RWPE2 (cell line): ENCODE results near the gene ERMP1.

Experiments
- ATAC-seq: fragments of 200-7000 bp; cut with Tn5 transposase; 3 replicates; pipeline ENCODE4 v1.9.1; 2021; ENCODE audit warnings: low read depth
- DNase-seq: peaks from one replicate; pipeline ENCODE4 v3.0.0-alpha.2; 2020; ENCODE audit warnings: low spot score
- H3K27ac ChIP-seq: fragments of 450-650 bp; 2 replicates; pipeline ENCODE4 v1.5.1; 2017; ENCODE audit warnings: mild to moderate bottlenecking; ENCODE audit not compliant: poor library complexity, severe bottlenecking
- H3K27me3 ChIP-seq: fragments of 250-450 bp; sonication (Bioruptor Pico); 2 replicates; pipeline ENCODE4 v1.5.1; 2021; ENCODE audit warnings: mild to moderate bottlenecking, moderate library complexity; ENCODE audit not compliant: insufficient read depth, poor library complexity, severe bottlenecking
- H3K36me3 ChIP-seq: fragments of 250-450 bp; sonication (Bioruptor Pico); 2 replicates; pipeline ENCODE4 v1.5.1; 2020; ENCODE audit warnings: low read depth, mild to moderate bottlenecking, moderate library complexity
- H3K4me1 ChIP-seq: fragments of 250-450 bp; sonication (Bioruptor Pico); 2 replicates; pipeline ENCODE4 v1.5.1; 2021; ENCODE audit warnings: mild to moderate bottlenecking, moderate library complexity; ENCODE audit not compliant: insufficient read depth, poor library complexity, severe bottlenecking
- H3K4me3 ChIP-seq: fragments of 250-450 bp; sonication (Bioruptor Pico); 2 replicates; pipeline ENCODE4 v1.5.1; 2021; ENCODE audit warnings: mild to moderate bottlenecking, moderate library complexity; ENCODE audit not compliant: severe bottlenecking
- H3K9me3 ChIP-seq: fragments of 250-450 bp; sonication (Bioruptor Pico); 2 replicates; pipeline ENCODE4 v1.5.1; 2021; ENCODE audit warnings: mild to moderate bottlenecking, moderate library complexity; ENCODE audit not compliant: severe bottlenecking
- CTCF ChIP-seq: fragments of 450-650 bp; IDR thresholded peaks from one replicate; pipeline ENCODE4 v1.5.1; 2017; ENCODE audit warnings: mild to moderate bottlenecking, moderate library complexity; ENCODE audit not compliant: poor library complexity, severe bottlenecking

ERMP1 gene

GRCh38 chr9:5846501-5846921 lies 13.6 kb upstream of the ERMP1 start:
- no peaks in the 10 kb centered on the region for H3K9me3 ChIP-seq
- no peak for DNase-seq
- no peak for ATAC-seq
- no peak for TF ChIP-seq CTCF
- H3K27ac ChIP-seq, result no peak overlapping the region
- H3K4me1 ChIP-seq, result peaks cover 37% of the 10 kb centered on the region
- no peaks in the 10 kb centered on the region for H3K36me3 ChIP-seq
- H3K27me3 ChIP-seq, result no peaks in the 10 kb centered on the region
- H3K4me3 ChIP-seq, result no peak overlapping the region

- no peak for DNase-seq
- Histone ChIP-seq H3K36me3 (no peaks in the 10 kb centered on the region), H3K27ac (no peak overlapping the region), H3K4me3 (no peak overlapping the region), H3K9me3 (no peaks in the 10 kb centered on the region), H3K27me3 (no peaks in the 10 kb centered on the region), H3K4me1 (peaks cover 34% of the 10 kb centered on the region)
- no peak for ATAC-seq
- TF ChIP-seq CTCF, result no peak
Observed at GRCh38 chr9:5846096-5846495, 13.2 kb upstream of the ERMP1 start.

DNA sequence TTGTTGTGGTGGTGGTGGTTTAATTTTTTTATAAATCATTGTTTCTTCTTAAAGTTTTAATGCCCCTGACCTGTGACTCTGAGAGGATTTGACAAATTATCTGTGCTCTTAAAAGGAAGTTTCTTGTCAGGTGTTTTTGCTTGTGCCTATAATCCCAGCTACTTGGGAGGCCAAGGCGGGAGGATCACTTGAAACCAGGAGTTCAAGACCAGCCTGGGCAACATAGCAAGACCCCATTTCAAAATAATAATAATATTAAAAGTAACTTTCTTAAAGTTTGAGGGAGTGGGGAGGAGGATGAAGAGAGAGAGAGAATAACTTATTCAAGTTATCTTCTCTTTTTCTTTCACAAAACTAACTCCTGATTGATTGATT lies 12.2 kb upstream of the ERMP1 start:
- Histone ChIP-seq H3K27ac (peak overlapping the region; percentile 77), H3K36me3 (no peaks in the 10 kb centered on the region), H3K9me3 (no peaks in the 10 kb centered on the region), H3K4me1 (peaks cover 28% of the 10 kb centered on the region), H3K27me3 (no peaks in the 10 kb centered on the region), H3K4me3 (no peak overlapping the region)
- ATAC-seq (no peak), DNase-seq (no peak)
- no peak for TF ChIP-seq CTCF

DNA sequence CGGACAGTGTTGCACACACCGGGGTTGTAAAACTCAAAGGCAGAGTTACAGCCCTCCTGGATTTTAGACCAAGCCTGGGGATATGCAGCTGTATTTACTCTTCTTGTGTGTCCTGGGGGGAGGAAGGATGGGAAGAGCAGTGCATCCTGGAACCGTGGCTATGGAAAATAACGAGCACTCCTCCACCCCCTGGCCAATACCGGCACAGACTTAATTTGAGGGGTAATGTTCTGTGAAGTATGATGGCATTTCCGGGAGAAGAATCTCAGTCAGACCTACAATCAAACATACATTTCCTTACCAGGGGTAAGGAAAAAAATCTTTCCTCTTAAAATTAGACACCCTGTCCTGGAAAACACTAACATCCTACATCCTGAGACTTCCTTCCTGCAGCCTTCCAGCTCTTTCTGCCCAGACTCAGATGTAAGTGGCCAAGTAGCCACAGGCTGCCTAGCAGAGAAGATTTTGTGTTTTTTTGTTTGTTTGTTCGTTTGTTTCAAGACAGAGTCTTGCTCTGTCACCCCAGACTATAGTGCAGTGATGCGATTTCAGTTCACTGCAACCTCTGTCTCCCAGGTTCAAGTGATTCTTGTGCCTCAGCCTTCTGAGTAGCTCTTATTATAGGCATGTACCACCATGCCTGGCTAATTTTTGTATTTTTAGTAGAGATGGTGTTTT lies 11.0 kb upstream of the ERMP1 start:
- no peak overlapping the region for H3K4me3 ChIP-seq
- H3K27me3 ChIP-seq, result no peaks in the 10 kb centered on the region

More for the DNA sequence above, 11.0 kb upstream of the ERMP1 start:
- H3K27ac ChIP-seq, result peak overlapping the region; percentile 77
- H3K4me1 ChIP-seq, result peaks cover 39% of the 10 kb centered on the region
- no peaks in the 10 kb centered on the region for H3K9me3 ChIP-seq
- no peaks in the 10 kb centered on the region for H3K36me3 ChIP-seq
- no peak for DNase-seq
- ATAC-seq, result peak; percentile 37; the same call in 2 of the 3 replicates
- TF ChIP-seq CTCF, result no peak
